ENCODE data around the gene MAN2A1. TPM values are rescaled to one million over a fixed set of nuclear protein-coding genes. Genes with fewer than 3 reads are reported as not detected.
"Not testable (repeated sequence)": the region's sequence is repeated elsewhere in the genome, so short reads cannot be mapped to it uniquely, and the experiment has no call there.

Gene MAN2A1
- total RNA-seq, 1 donor from 2014 or later: 33.3 TPM

- no peak overlapping the region for H3K4me3 Mint-ChIP-seq (ENCODE audit: low read depth)
- intact Hi-C loops (cut with micrococcal nuclease): no loop called here
- DNase-seq (ENCODE audit: low spot score): no peak
- H3K27ac Mint-ChIP-seq: no peak overlapping the region
- H3K27me3 Mint-ChIP-seq (ENCODE audit: low read depth): peaks cover 2% of the 10 kb centered on the region
- H3K4me1 Mint-ChIP-seq (ENCODE audit: low read depth): peaks cover 6% of the 10 kb centered on the region
- no peaks in the 10 kb centered on the region for H3K9me3 Mint-ChIP-seq
- H3K36me3 Mint-ChIP-seq (ENCODE audit: low read depth): no peaks in the 10 kb centered on the region
Measured at GRCh38 chr5:109878887-109879286, 189.2 kb downstream of the MAN2A1 start.

GRCh38 chr5:109880907-109881685 is 191.4 kb downstream of the MAN2A1 start:
- H3K9me3 Mint-ChIP-seq: no peaks in the 10 kb centered on the region
- intact Hi-C loops (cut with micrococcal nuclease): no loop called here
- H3K4me1 Mint-ChIP-seq (ENCODE audit: low read depth): peaks cover 3% of the 10 kb centered on the region
- peaks cover 2% of the 10 kb centered on the region for H3K27me3 Mint-ChIP-seq (ENCODE audit: low read depth)
- H3K4me3 Mint-ChIP-seq (ENCODE audit: low read depth): no peak overlapping the region
- H3K36me3 Mint-ChIP-seq (ENCODE audit: low read depth): no peaks in the 10 kb centered on the region
- no peak for DNase-seq (ENCODE audit: low spot score)
- H3K27ac Mint-ChIP-seq: no peak overlapping the region

- Mint-ChIP-seq H3K9me3 (no peaks in the 10 kb centered on the region), H3K27ac (no peak overlapping the region), H3K4me3 (ENCODE audit: low read depth) (no peak overlapping the region), H3K4me1 (ENCODE audit: low read depth) (no peaks in the 10 kb centered on the region), H3K27me3 (ENCODE audit: low read depth) (no peaks in the 10 kb centered on the region), H3K36me3 (ENCODE audit: low read depth) (no peaks in the 10 kb centered on the region)
- no peak for DNase-seq (ENCODE audit: low spot score)
- intact Hi-C loops (cut with micrococcal nuclease): no loop called here
Measured at GRCh38 chr5:109882546-109882945, 192.8 kb downstream of the MAN2A1 start.

- H3K27me3 Mint-ChIP-seq (ENCODE audit: low read depth): no peaks in the 10 kb centered on the region
- H3K4me3 Mint-ChIP-seq (ENCODE audit: low read depth): no peak overlapping the region
- no peak for DNase-seq (ENCODE audit: low spot score)
- H3K9me3 Mint-ChIP-seq: no peaks in the 10 kb centered on the region
- intact Hi-C loops (cut with micrococcal nuclease): no loop called here
- no peak overlapping the region for H3K27ac Mint-ChIP-seq
- no peaks in the 10 kb centered on the region for H3K4me1 Mint-ChIP-seq (ENCODE audit: low read depth)
- no peaks in the 10 kb centered on the region for H3K36me3 Mint-ChIP-seq (ENCODE audit: low read depth)
Measured at GRCh38 chr5:109884676-109885075, 194.9 kb downstream of the MAN2A1 start.

GRCh38 chr5:109885205-109885604 is 195.5 kb downstream of the MAN2A1 start:
- no peak for DNase-seq (ENCODE audit: low spot score)
- no peaks in the 10 kb centered on the region for H3K9me3 Mint-ChIP-seq
- no peaks in the 10 kb centered on the region for H3K36me3 Mint-ChIP-seq (ENCODE audit: low read depth)
- no peak overlapping the region for H3K4me3 Mint-ChIP-seq (ENCODE audit: low read depth)
- no peaks in the 10 kb centered on the region for H3K27me3 Mint-ChIP-seq (ENCODE audit: low read depth)
- H3K27ac Mint-ChIP-seq: no peak overlapping the region
- intact Hi-C loops (cut with micrococcal nuclease): no loop called here
- H3K4me1 Mint-ChIP-seq (ENCODE audit: low read depth): no peaks in the 10 kb centered on the region

- Mint-ChIP-seq H3K36me3 (ENCODE audit: low read depth) (no peaks in the 10 kb centered on the region), H3K27ac (no peak overlapping the region), H3K9me3 (peaks cover 2% of the 10 kb centered on the region), H3K4me3 (ENCODE audit: low read depth) (no peak overlapping the region), H3K27me3 (ENCODE audit: low read depth) (no peaks in the 10 kb centered on the region), H3K4me1 (ENCODE audit: low read depth) (no peaks in the 10 kb centered on the region)
- intact Hi-C loops (cut with micrococcal nuclease): no loop called here
- DNase-seq (ENCODE audit: low spot score): no peak
Measured at GRCh38 chr5:109888989-109889388, 199.3 kb downstream of the MAN2A1 start.

GRCh38 chr5:109893271-109893670 is 203.5 kb downstream of the MAN2A1 start:
- H3K4me3 Mint-ChIP-seq (ENCODE audit: low read depth); intact Hi-C loops (cut with micrococcal nuclease); H3K36me3 Mint-ChIP-seq (ENCODE audit: low read depth); H3K27ac Mint-ChIP-seq; H3K4me1 Mint-ChIP-seq (ENCODE audit: low read depth); DNase-seq (ENCODE audit: low spot score); H3K9me3 Mint-ChIP-seq; H3K27me3 Mint-ChIP-seq (ENCODE audit: low read depth): not testable (repeated sequence)

- Mint-ChIP-seq H3K36me3 (ENCODE audit: low read depth) (no peaks in the 10 kb centered on the region), H3K9me3 (peaks cover 4% of the 10 kb centered on the region), H3K4me1 (ENCODE audit: low read depth) (no peaks in the 10 kb centered on the region), H3K27me3 (ENCODE audit: low read depth) (no peaks in the 10 kb centered on the region), H3K27ac (no peak overlapping the region), H3K4me3 (ENCODE audit: low read depth) (no peak overlapping the region)
- no peak for DNase-seq (ENCODE audit: low spot score)
- intact Hi-C loops (cut with micrococcal nuclease): no loop called here
Measured at GRCh38 chr5:109898269-109899162, 208.8 kb downstream of the MAN2A1 start.

GRCh38 chr5:109899163-109899535 is 209.4 kb downstream of the MAN2A1 start:
- intact Hi-C loops (cut with micrococcal nuclease): no loop called here
- Mint-ChIP-seq H3K4me1 (ENCODE audit: low read depth) (no peaks in the 10 kb centered on the region), H3K9me3 (peaks cover under 1% of the 10 kb centered on the region), H3K27ac (no peak overlapping the region), H3K36me3 (ENCODE audit: low read depth) (no peaks in the 10 kb centered on the region), H3K4me3 (ENCODE audit: low read depth) (no peak overlapping the region), H3K27me3 (ENCODE audit: low read depth) (no peaks in the 10 kb centered on the region)
- DNase-seq (ENCODE audit: low spot score): no peak

GRCh38 chr5:109900461-109900860 is 210.7 kb downstream of the MAN2A1 start:
- intact Hi-C loops (cut with micrococcal nuclease): no loop called here
- Mint-ChIP-seq H3K27me3 (ENCODE audit: low read depth) (no peaks in the 10 kb centered on the region), H3K4me3 (ENCODE audit: low read depth) (no peak overlapping the region), H3K27ac (no peak overlapping the region), H3K4me1 (ENCODE audit: low read depth) (no peaks in the 10 kb centered on the region), H3K36me3 (ENCODE audit: low read depth) (no peaks in the 10 kb centered on the region), H3K9me3 (no peaks in the 10 kb centered on the region)
- DNase-seq (ENCODE audit: low spot score): no peak

GRCh38 chr5:109900911-109901627 is 211.3 kb downstream of the MAN2A1 start:
- no peaks in the 10 kb centered on the region for H3K9me3 Mint-ChIP-seq
- H3K36me3 Mint-ChIP-seq (ENCODE audit: low read depth): no peaks in the 10 kb centered on the region
- H3K27me3 Mint-ChIP-seq (ENCODE audit: low read depth): no peaks in the 10 kb centered on the region
- H3K27ac Mint-ChIP-seq: no peak overlapping the region
- intact Hi-C loops (cut with micrococcal nuclease): no loop called here
- no peak overlapping the region for H3K4me3 Mint-ChIP-seq (ENCODE audit: low read depth)
- no peak for DNase-seq (ENCODE audit: low spot score)
- no peaks in the 10 kb centered on the region for H3K4me1 Mint-ChIP-seq (ENCODE audit: low read depth)

- H3K9me3 Mint-ChIP-seq: no peaks in the 10 kb centered on the region
- intact Hi-C loops (cut with micrococcal nuclease): no loop called here
- H3K4me1 Mint-ChIP-seq (ENCODE audit: low read depth): no peaks in the 10 kb centered on the region
- no peaks in the 10 kb centered on the region for H3K36me3 Mint-ChIP-seq (ENCODE audit: low read depth)
- H3K27ac Mint-ChIP-seq: no peak overlapping the region
- no peaks in the 10 kb centered on the region for H3K27me3 Mint-ChIP-seq (ENCODE audit: low read depth)
- no peak for DNase-seq (ENCODE audit: low spot score)
- H3K4me3 Mint-ChIP-seq (ENCODE audit: low read depth): no peak overlapping the region
Measured at GRCh38 chr5:109901628-109901981, 211.9 kb downstream of the MAN2A1 start.

GRCh38 chr5:109903061-109903460 is 213.3 kb downstream of the MAN2A1 start:
- intact Hi-C loops (cut with micrococcal nuclease): no loop called here
- no peaks in the 10 kb centered on the region for H3K27me3 Mint-ChIP-seq (ENCODE audit: low read depth)

More at GRCh38 chr5:109903061-109903460, 213.3 kb downstream of the MAN2A1 start:
- no peaks in the 10 kb centered on the region for H3K4me1 Mint-ChIP-seq (ENCODE audit: low read depth)
- H3K4me3 Mint-ChIP-seq (ENCODE audit: low read depth): no peak overlapping the region
- H3K27ac Mint-ChIP-seq: no peak overlapping the region
- H3K36me3 Mint-ChIP-seq (ENCODE audit: low read depth): no peaks in the 10 kb centered on the region
- DNase-seq (ENCODE audit: low spot score): no peak
- no peaks in the 10 kb centered on the region for H3K9me3 Mint-ChIP-seq
